Activated CD4-positive, alpha-beta T cell treated with anti-CD3 and anti-CD28 coated beads for 1 hour (primary cell): Measurements from ENCODE around the gene PF4V1.

Source experiments
- DNase-seq: peaks from one replicate; pipeline ENCODE4 v3.0.0-alpha.2; 2020

The PF4V1 gene

GRCh38 chr4:73853246-73853704 is at the start of gene PF4V1:
Gene PF4V1 (plus strand): TSS chr4:73853296. CDS start chr4:73853363, 67 bp downstream.
- DNase-seq, result no peak

- DNase-seq, result no peak
These were observed 42.9 kb upstream of the PF4V1 start for GRCh38 chr4:73810191-73810590.

GRCh38 chr4:73811841-73812240 is 41.3 kb upstream of the PF4V1 start:
- DNase-seq, result no peak

- no peak for DNase-seq
These were observed 38.4 kb upstream of the PF4V1 start for GRCh38 chr4:73814679-73815078.

- no peak for DNase-seq
These were observed 38.0 kb upstream of the PF4V1 start for GRCh38 chr4:73815145-73815544.

GRCh38 chr4:73816814-73817213 is 36.3 kb upstream of the PF4V1 start:
- no peak for DNase-seq

GRCh38 chr4:73817341-73817740 is 35.8 kb upstream of the PF4V1 start:
- DNase-seq, result no peak

GRCh38 chr4:73821325-73821724 is 31.8 kb upstream of the PF4V1 start:
- no peak for DNase-seq

GRCh38 chr4:73822389-73822788 is 30.7 kb upstream of the PF4V1 start:
- DNase-seq, result no peak

- no peak for DNase-seq
These were observed 30.1 kb upstream of the PF4V1 start for GRCh38 chr4:73822812-73823504.

GRCh38 chr4:73823760-73824159 is 29.3 kb upstream of the PF4V1 start:
- no peak for DNase-seq

GRCh38 chr4:73828956-73829355 is 24.1 kb upstream of the PF4V1 start:
- no peak for DNase-seq

- DNase-seq, result no peak
These were observed 21.5 kb upstream of the PF4V1 start for GRCh38 chr4:73831569-73831968.

GRCh38 chr4:73832651-73833237 is 20.4 kb upstream of the PF4V1 start:
- DNase-seq, result no peak

GRCh38 chr4:73836373-73837279 is 16.5 kb upstream of the PF4V1 start, which contains the start of gene CXCL6:
Gene CXCL6 (plus strand): TSS chr4:73836678. CDS start chr4:73836751, 73 bp downstream.
- no peak for DNase-seq

- no peak for DNase-seq
These were observed 14.0 kb upstream of the PF4V1 start for GRCh38 chr4:73839071-73839470.

GRCh38 chr4:73839715-73840114 is 13.4 kb upstream of the PF4V1 start:
- no peak for DNase-seq

- no peak for DNase-seq
These were observed 11.7 kb upstream of the PF4V1 start for GRCh38 chr4:73841243-73841925.

- no peak for DNase-seq
These were observed 10.4 kb upstream of the PF4V1 start for GRCh38 chr4:73842696-73843095.

GRCh38 chr4:73843369-73843768 is 9.7 kb upstream of the PF4V1 start:
- DNase-seq, result no peak

- DNase-seq, result no peak
These were observed 8.8 kb upstream of the PF4V1 start for GRCh38 chr4:73844345-73844744.

- DNase-seq, result no peak
These were observed 8.3 kb upstream of the PF4V1 start for GRCh38 chr4:73844806-73845205.
